GM21381 (cell line): ENCODE results near the gene CFAP57.

ENCODE experiments used
- ATAC-seq: cut with Tn5 transposase; IDR thresholded peaks from one replicate; pipeline ENCODE4 v1.9.1; 2021; ENCODE audit warnings: mild to moderate bottlenecking, moderate library complexity; ENCODE audit not compliant: unreplicated experiment

Gene CFAP57

DNA sequence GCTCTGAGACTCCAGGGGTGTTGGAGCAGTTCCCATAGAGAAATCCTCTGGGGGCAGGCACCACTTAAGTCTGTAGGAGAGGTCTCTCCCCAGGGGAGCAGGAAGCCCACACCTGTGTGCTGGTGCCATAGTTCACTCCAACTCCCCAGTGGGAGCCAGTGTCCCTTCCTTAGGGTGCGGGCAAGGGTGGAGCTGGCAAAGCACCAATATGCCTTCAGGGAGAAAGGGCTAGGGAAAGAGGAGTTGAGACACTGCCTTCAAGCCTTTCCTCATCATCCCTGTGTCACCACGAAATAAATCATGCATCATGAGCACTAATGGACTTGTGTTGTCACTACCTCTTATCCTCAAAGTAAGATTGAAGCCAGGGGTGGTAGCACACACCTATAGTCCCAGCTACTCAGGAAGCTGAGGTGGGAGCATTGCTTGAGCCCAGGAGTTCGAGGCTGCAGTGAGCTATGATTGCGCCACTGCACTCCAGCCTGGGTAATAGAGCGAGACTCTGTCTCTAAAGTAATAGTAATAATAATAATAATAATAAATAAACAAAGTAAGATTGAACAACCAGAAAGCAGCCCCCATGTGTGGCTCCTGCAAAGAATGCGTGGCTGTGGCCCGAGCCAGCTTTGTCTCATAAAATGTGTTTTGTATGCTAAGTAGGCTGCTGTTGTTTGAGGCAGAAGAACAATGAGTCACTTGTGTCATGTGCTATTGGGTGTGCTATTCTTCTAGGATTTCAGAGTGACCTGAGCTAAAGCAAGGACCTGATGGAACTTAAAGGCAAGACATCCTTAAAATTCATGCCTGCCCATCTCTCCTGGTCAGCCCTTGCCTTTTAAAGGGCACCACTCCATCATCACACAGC, 122.0 kb downstream of the CFAP57 start:
- no peak for ATAC-seq

DNA sequence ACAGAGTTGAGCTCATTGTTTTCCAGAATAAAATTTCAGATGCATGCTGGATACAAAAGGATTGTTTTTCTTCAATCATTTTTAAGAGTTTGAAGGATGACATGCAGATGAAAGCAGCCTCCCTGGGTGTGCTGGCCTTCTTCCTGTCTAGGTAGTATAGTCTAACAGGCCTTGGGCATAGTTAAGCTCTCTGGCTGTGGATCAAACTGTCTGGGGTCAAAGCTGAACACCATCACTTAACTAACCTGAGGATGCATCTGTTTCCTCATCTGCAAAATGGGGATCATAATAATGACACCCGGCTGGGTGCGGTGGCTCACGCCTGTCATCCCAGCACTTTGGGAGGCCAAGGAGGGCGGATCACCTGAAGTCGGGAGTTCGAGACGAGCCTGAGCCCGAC, 122.6 kb downstream of the CFAP57 start:
- ATAC-seq: no peak

DNA sequence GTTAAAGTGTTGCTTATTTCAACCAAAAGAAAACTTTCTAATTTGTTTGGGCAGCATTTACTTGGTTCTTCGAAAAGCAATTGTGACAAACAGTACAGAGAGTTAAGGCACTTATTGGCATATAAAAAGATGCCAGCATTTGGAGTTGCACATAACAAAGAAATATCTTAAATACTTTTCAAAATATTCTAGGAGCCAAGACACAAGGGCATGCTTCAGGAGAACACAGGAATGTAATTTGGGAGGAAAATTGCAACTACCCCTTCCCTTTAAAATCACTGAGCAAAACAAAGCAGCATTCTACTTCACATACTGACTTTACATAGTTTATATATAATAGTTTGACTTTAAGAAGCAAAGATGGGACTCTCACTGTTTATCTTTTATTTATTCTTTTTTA, 124.1 kb downstream of the CFAP57 start:
- no peak for ATAC-seq

DNA sequence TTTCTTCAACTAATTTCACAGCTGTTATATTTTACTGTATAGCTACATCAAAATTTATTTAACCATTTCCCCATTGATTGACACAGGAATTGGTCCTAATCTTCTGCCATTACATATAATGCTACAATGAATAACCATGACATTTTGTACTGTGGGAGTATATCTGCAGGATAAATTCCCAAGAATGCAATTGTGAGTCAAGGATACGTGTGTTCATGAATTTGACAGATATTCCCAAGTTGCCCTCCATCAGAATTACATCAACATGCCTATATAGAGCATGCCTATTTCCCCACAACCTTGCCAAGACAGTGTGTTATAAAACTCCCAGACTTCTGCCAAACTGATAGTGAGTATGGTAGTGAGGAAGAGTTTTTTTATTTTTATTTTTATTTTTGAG, 125.9 kb downstream of the CFAP57 start:
- no peak for ATAC-seq

DNA sequence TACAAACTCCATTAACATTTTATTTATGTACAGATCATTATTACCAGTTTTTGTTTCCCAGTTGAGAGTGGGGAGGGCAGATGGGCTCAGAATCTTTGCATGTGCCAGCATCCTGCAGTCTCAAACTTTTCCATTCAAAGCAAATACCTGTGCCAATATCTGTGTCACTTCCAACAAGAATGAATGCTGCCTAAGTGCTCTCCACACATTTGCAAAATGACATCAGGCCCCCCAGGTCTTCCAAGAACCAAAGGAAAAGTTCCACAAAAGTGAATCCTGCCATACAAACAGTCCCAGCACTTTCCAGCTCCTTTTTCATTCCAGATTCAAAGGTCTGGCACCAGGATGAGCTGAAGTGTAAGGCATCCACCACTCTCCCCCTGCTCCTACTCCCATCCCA, 127.0 kb downstream of the CFAP57 start:
- ATAC-seq: no peak

DNA sequence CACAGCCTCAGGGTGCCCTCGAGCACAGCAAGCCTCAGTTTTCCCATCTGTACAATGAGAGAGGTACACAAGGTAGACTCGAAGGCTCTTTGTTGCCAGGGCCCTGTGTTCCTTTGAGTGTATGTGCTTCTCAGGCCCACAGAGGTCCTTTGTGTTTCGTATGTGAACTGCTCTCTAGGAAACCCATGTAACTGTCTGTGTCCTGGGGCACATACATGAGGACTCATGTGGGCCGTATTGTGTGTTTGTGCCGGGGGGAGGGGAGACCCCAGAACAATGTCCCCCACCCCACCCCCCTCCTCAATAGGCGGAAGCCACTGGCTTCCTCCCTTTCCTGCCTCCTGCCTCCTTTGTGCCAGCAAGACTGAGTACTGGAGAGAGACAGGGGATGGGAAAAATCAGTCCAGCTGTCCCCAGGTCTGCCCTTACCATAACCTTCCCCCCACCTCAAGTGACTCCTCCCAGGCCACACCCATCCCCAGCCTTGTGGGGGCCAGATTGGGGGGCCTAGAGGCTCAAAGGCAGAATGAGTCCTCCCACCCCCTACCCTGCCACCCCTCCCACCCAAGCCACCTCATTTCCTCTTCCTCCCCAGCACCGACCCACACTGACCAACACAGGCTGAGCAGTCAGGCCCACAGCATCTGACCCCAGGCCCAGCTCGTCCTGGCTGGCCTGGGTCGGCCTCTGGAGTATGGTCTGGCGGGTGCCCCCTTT, 128.4 kb downstream of the CFAP57 start, which contains the start of gene TIE1:
TSS of gene TIE1 (plus strand) at position 605 of the 717 bp plus-strand sequence. CDS start at position 695, 90 bp downstream.
- no peak for ATAC-seq

DNA sequence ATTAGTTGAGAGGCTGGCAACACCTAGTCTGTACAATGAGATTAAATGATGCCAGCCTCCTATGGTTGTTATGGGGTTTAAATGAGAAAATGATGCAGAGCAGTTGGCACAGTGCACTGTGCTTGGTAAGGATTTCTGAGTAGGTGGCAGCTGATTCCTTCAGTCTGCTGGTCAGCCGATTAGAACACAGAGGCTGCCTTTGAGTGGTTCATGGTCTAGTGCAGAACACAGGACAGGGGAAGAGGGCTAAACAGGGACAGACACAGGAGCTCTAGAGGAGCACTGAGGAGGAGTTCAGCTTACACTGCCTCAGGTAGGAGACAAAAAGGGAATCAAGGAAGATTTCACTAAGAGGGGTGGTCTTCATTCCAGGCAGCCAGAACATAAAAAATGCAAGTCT, 130.1 kb downstream of the CFAP57 start:
- no peak for ATAC-seq

DNA sequence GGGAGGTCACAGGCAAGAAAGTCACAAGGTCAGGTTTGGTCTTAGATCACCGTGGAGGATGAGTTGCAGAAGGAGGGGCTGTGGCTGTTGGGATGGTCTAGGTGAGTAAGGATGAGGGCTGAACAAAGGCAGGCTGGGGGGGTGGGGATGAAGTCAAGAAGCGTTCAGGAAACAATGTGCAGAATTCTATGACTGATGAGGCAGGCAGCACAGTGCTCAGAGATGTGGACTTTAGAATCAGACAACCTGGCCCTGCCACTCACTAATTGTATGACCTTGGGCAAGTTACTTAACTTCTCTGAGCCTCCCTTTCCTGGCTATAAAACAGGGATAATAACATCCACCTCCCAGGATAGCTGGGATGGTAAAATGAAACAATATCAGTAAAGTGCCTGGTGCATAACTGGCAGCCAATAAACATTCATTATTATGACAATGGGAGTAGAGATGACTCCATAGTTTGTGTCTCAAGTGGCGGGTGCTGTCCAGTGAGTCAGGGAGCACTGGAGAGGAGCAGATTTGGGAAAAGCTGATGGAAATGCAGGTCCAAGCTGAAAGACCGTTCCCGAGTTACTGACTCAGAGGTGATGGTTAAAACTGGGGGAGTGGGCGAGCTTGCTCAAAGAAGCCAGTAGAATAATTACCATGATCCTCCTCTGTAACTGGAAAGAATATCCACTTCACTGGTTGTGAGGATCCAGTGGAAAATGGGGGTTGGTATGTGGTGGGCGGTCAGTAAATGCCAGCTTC, 130.8 kb downstream of the CFAP57 start:
- no peak for ATAC-seq

DNA sequence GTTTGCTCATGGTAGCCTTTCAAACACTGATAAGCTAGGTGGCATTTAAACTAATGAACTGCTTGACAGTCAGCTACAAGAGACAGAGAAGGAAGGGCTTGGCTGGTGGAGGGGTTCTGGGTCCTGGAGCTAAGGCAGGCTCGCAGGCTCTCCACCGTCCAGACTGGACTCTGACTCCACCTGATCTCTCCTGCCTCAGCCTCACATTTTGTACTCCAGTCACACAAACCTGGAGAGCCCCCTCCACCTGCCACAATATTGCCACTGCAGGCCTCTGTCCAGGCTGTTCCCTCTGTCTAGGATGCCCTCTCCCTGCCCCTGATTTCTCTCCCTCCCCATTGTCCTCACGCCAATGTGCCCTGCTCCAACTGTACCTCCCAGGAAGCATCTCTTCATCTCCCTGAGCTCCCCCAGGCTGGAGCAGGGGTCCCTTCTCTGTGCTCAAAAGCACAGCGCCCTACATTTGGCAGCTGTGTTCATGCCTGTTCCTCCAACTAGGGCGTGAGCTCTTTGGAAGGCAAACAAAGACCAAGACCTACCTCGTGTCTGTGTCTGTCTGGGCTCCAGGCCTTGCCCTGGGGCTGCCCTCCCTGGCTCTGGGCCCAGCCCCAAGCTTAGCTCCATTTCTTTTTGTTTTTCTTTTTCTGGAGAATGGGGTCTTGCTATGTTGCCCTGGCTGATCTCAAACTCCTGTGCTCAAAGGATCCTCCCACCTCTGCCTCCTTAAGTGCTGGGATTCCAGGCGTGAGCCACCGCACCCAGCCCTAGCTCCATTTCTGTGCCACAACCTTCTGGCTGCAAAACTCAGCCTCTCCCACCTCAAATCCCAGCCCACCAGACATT, 131.6 kb downstream of the CFAP57 start:
- ATAC-seq: no peak
